ENCODE measurements around the gene GPI.
"Not testable (repeated sequence)": the region's sequence is repeated elsewhere in the genome, so short reads cannot be mapped to it uniquely, and the experiment has no call there.

GRCh38 chr19:34369166-34369565 is 4.2 kb downstream of the GPI start:
- TF ChIP-seq, protein P1, sequence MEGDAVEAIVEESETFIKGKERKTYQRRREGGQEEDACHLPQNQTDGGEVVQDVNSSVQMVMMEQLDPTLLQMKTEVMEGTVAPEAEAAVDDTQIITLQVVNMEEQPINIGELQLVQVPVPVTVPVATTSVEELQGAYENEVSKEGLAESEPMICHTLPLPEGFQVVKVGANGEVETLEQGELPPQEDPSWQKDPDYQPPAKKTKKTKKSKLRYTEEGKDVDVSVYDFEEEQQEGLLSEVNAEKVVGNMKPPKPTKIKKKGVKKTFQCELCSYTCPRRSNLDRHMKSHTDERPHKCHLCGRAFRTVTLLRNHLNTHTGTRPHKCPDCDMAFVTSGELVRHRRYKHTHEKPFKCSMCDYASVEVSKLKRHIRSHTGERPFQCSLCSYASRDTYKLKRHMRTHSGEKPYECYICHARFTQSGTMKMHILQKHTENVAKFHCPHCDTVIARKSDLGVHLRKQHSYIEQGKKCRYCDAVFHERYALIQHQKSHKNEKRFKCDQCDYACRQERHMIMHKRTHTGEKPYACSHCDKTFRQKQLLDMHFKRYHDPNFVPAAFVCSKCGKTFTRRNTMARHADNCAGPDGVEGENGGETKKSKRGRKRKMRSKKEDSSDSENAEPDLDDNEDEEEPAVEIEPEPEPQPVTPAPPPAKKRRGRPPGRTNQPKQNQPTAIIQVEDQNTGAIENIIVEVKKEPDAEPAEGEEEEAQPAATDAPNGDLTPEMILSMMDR (conservative IDR thresholded peaks at IDR 0.05 in 1 of 2, IDR thresholded peaks at IDR 0.05 in 1 of 2; ENCODE audit: low read depth in 1 of 2, low read length in 2 of 2), result not testable (repeated sequence)
- TF ChIP-seq EZH2 (IDR thresholded peaks at IDR 0.05; ENCODE audit: low read length, missing control alignments), result not testable (repeated sequence)

All from fibroblast of lung (primary cell).